Measurements from ENCODE around the gene MEGF10. TPM values are rescaled to one million over a fixed set of nuclear protein-coding genes. Genes with fewer than 3 reads are reported as not detected.

Gene MEGF10
- total and polyA plus RNA-seq, 7 donors = 0.68 to 23.6 (median 2.2) TPM

GRCh38 chr5:127281609-127282008 lies 9.0 kb upstream of the MEGF10 start:
- TF ChIP-seq CTCF (IDR thresholded peaks at IDR 0.05) = no peak
- Histone ChIP-seq H3K9me3 (no peaks in the 10 kb centered on the region), H3K36me3 (ENCODE audit: insufficient read depth in 1 of 2, low read depth in 1 of 2) (no peaks in the 10 kb centered on the region), H3K4me3 (no peak overlapping the region), H3K4me1 (no peaks in the 10 kb centered on the region), H3K27me3 (ENCODE audit: insufficient read depth in 3 of 3, low read length in 2 of 3) (no peaks in the 10 kb centered on the region), H3K27ac (no peak overlapping the region)
- DNase-seq (no peak), ATAC-seq (no peak)
- WGBS, 3 donors = 87 to 93% (median 88%) methylated on average over 4 of the region's 4 CpGs
- intact Hi-C loops (cut with DNase I) = no loop called here

GRCh38 chr5:127288676-127289075 lies 1.9 kb upstream of the MEGF10 start:
- no peak for TF ChIP-seq CTCF (IDR thresholded peaks at IDR 0.05)
- Histone ChIP-seq H3K27ac (no peak overlapping the region), H3K36me3 (ENCODE audit: insufficient read depth in 1 of 2, low read depth in 1 of 2) (no peaks in the 10 kb centered on the region), H3K27me3 (ENCODE audit: insufficient read depth in 3 of 3, low read length in 2 of 3) (peaks cover 0 to 6% (median 0%) of the 10 kb centered on the region in 3 donors), H3K9me3 (no peaks in the 10 kb centered on the region), H3K4me3 (no peak overlapping the region), H3K4me1 (no peaks in the 10 kb centered on the region)
- 97 to 100% (median 99%) methylated on average over 1 of the region's 1 CpG for WGBS, 3 donors
- ATAC-seq = no peak
- DNase-seq = no peak
- intact Hi-C loops (cut with DNase I) = loop anchor here in 1 of 2 donors (2.0 kb wide), 1 partner anchor 154 kb away; no protein-coding TSS in a partner anchor

GRCh38 chr5:127290946-127291693 lies 524 bp downstream of the MEGF10 start:
- H3K4me1 ChIP-seq = no peaks in the 10 kb centered on the region
- DNase-seq (peak in 1 of 2 donors; percentile 42), ATAC-seq (peak in 2 of 4 donors; percentile 10 to 24)
- WGBS, 3 donors = 11 to 16% (median 11%) methylated on average over 28 of the region's 28 CpGs
- no peaks in the 10 kb centered on the region for H3K9me3 ChIP-seq
- no peak for TF ChIP-seq CTCF (IDR thresholded peaks at IDR 0.05)
- H3K27ac ChIP-seq = no peak overlapping the region
- peaks cover 0 to 6% (median 0%) of the 10 kb centered on the region in 3 donors for H3K27me3 ChIP-seq (ENCODE audit: insufficient read depth in 3 of 3, low read length in 2 of 3)
- no peaks in the 10 kb centered on the region for H3K36me3 ChIP-seq (ENCODE audit: insufficient read depth in 1 of 2, low read depth in 1 of 2)
- intact Hi-C loops (cut with DNase I) = loop anchor here (1.0 to 10.0 kb wide), 4 partner anchors 124 to 202 kb away; no protein-coding TSS in a partner anchor
- peak overlapping the region; percentile 75 for H3K4me3 ChIP-seq

GRCh38 chr5:127292030-127292735 lies 1.6 kb downstream of the MEGF10 start:
- Histone ChIP-seq H3K27ac (no peak overlapping the region), H3K36me3 (ENCODE audit: insufficient read depth in 1 of 2, low read depth in 1 of 2) (no peaks in the 10 kb centered on the region), H3K4me1 (no peaks in the 10 kb centered on the region), H3K4me3 (peak overlapping the region; percentile 75), H3K9me3 (no peaks in the 10 kb centered on the region), H3K27me3 (ENCODE audit: insufficient read depth in 3 of 3, low read length in 2 of 3) (peaks cover 0 to 6% (median 0%) of the 10 kb centered on the region in 3 donors)
- DNase-seq (no peak), ATAC-seq (no peak)
- WGBS, 3 donors = 54 to 65% (median 56%) methylated on average over 2 of the region's 2 CpGs
- intact Hi-C loops (cut with DNase I) = loop anchor here (5.0 to 10.0 kb wide), 2 partner anchors 123 to 200 kb away; no protein-coding TSS in a partner anchor
- no peak for TF ChIP-seq CTCF (IDR thresholded peaks at IDR 0.05)

All from psoas muscle (tissue), 8 donors.